ENCODE results near the gene USP32. TPM values are rescaled to one million over a fixed set of nuclear protein-coding genes. Genes with fewer than 3 reads are reported as not detected.

Gene USP32
- polyA plus RNA-seq, 1 donor (not counting 4 experiments of a cell fraction or from before 2014, with no cell fraction given): 37.6 TPM

DNA sequence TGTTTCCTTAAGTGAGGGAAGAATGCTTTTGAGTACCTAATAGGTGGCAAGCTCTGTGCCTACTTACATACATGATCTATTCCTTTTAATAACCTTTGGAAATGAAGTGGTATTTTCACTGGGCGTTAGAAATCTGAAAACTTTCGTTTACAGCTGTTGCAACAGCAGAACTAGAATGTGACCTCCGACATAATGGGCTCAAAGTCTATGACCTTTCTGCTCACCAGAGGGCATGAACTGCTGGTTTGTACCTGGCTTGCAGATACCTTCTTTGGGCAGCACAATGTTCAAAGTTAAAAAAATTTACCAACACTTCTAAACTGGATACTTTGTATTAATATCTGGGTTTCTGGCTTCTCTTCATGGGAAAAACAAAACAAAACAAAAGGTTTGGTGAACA, 217.9 kb downstream of the USP32 start:
- no peak overlapping the region for H3K27ac ChIP-seq (ENCODE audit: control insufficient read depth, insufficient read depth, low read length)
- no peaks in the 10 kb centered on the region for H3K79me2 ChIP-seq (ENCODE audit: control insufficient read depth, insufficient read depth, low read length)
- dilution Hi-C loops (cut with MboI; ENCODE audit: extremely low pct_ligation_motif_present, low sequenced_read_pairs): no loop called here
- peaks cover 7% of the 10 kb centered on the region for H3K4me1 ChIP-seq (ENCODE audit: control insufficient read depth, extremely low read depth, insufficient read depth, low read length)
- no peak overlapping the region for H2AFZ ChIP-seq (ENCODE audit: control insufficient read depth, low read length)
- H3K36me3 ChIP-seq (ENCODE audit: control insufficient read depth in 2 of 2, extremely low read depth in 1 of 2, insufficient read depth in 2 of 2, low read length in 2 of 2): peaks cover 0 to 3% of the 10 kb centered on the region in 2 experiments
- H3K4me2 ChIP-seq (ENCODE audit: control insufficient read depth, extremely low read depth, insufficient read depth, low read depth, low read length): no peak overlapping the region
- H3K9me1 ChIP-seq (ENCODE audit: control insufficient read depth, extremely low read depth, insufficient read depth, low read length): no peaks in the 10 kb centered on the region
- TF ChIP-seq, protein P1, sequence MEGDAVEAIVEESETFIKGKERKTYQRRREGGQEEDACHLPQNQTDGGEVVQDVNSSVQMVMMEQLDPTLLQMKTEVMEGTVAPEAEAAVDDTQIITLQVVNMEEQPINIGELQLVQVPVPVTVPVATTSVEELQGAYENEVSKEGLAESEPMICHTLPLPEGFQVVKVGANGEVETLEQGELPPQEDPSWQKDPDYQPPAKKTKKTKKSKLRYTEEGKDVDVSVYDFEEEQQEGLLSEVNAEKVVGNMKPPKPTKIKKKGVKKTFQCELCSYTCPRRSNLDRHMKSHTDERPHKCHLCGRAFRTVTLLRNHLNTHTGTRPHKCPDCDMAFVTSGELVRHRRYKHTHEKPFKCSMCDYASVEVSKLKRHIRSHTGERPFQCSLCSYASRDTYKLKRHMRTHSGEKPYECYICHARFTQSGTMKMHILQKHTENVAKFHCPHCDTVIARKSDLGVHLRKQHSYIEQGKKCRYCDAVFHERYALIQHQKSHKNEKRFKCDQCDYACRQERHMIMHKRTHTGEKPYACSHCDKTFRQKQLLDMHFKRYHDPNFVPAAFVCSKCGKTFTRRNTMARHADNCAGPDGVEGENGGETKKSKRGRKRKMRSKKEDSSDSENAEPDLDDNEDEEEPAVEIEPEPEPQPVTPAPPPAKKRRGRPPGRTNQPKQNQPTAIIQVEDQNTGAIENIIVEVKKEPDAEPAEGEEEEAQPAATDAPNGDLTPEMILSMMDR (optimal IDR thresholded peaks at IDR 0.05 in 1 of 3, IDR thresholded peaks at IDR 0.05 in 1 of 3, conservative IDR thresholded peaks at IDR 0.05 in 1 of 3; ENCODE audit: extremely low read depth in 1 of 3, insufficient read depth in 2 of 3, low read length in 3 of 3): no peak
- no peak for TF ChIP-seq EZH2 (IDR thresholded peaks at IDR 0.05; ENCODE audit: low read length)
- no peak for FAIRE-seq
- no peak overlapping the region for H3K4me3 ChIP-seq (ENCODE audit: control insufficient read depth in 2 of 3, extremely low read depth in 1 of 3, insufficient read depth in 2 of 3, low read depth in 1 of 3, low read length in 3 of 3)
- peaks cover 4% of the 10 kb centered on the region for H4K20me1 ChIP-seq (ENCODE audit: control insufficient read depth, extremely low read depth, insufficient read depth, low read length)
- no peaks in the 10 kb centered on the region for H3K9me3 ChIP-seq (ENCODE audit: control insufficient read depth, low read depth, low read length)
- no peak overlapping the region for H3K9ac ChIP-seq (ENCODE audit: control insufficient read depth, extremely low read depth, insufficient read depth, low read length)
- no peak for DNase-seq (ENCODE audit: low read depth, low spot score)
- no peaks in the 10 kb centered on the region for H3K27me3 ChIP-seq (ENCODE audit: control insufficient read depth, extremely low read depth, insufficient read depth, low read length)

DNA sequence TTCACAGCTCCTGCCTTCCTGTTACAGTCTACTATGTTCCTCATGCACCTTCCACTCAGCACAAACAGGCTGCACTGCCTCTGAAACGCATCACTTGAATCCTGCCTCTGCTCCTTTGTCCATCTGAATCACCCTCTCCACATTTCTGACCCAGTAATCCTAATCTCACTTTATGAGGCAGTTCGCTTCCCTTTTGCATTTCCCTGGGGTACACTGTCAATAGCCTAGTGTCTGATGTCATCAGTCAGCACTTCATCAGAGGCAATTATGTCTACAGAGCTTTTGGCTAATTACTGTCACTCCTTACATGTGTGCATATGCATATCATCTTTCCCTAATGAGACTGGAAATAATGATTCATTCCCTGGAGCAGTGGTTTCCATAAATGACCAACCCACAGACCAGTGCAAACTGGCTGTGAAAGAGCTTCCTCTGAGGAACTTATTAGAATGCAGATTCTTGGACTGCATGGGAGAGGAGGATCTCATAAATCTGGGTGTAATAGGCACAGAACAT, 218.6 kb downstream of the USP32 start:
- no peak overlapping the region for H3K9ac ChIP-seq (ENCODE audit: control insufficient read depth, extremely low read depth, insufficient read depth, low read length)
- H3K9me3 ChIP-seq (ENCODE audit: control insufficient read depth, low read depth, low read length): no peaks in the 10 kb centered on the region
- peaks cover 0 to 2% of the 10 kb centered on the region in 2 experiments for H3K36me3 ChIP-seq (ENCODE audit: control insufficient read depth in 2 of 2, extremely low read depth in 1 of 2, insufficient read depth in 2 of 2, low read length in 2 of 2)
- TF ChIP-seq, protein P1 (optimal IDR thresholded peaks at IDR 0.05 in 1 of 3, IDR thresholded peaks at IDR 0.05 in 1 of 3, conservative IDR thresholded peaks at IDR 0.05 in 1 of 3; ENCODE audit: extremely low read depth in 1 of 3, insufficient read depth in 2 of 3, low read length in 3 of 3): no peak
- TF ChIP-seq EZH2 (IDR thresholded peaks at IDR 0.05; ENCODE audit: low read length): no peak
- H3K4me2 ChIP-seq (ENCODE audit: control insufficient read depth, extremely low read depth, insufficient read depth, low read depth, low read length): no peak overlapping the region
- dilution Hi-C loops (cut with MboI; ENCODE audit: extremely low pct_ligation_motif_present, low sequenced_read_pairs): no loop called here
- H3K27me3 ChIP-seq (ENCODE audit: control insufficient read depth, extremely low read depth, insufficient read depth, low read length): no peaks in the 10 kb centered on the region
- DNase-seq (ENCODE audit: low read depth, low spot score) (no peak), FAIRE-seq (no peak)
- H3K9me1 ChIP-seq (ENCODE audit: control insufficient read depth, extremely low read depth, insufficient read depth, low read length): no peaks in the 10 kb centered on the region
- peaks cover 4% of the 10 kb centered on the region for H4K20me1 ChIP-seq (ENCODE audit: control insufficient read depth, extremely low read depth, insufficient read depth, low read length)
- H3K4me3 ChIP-seq (ENCODE audit: control insufficient read depth in 2 of 3, extremely low read depth in 1 of 3, insufficient read depth in 2 of 3, low read depth in 1 of 3, low read length in 3 of 3): no peak overlapping the region
- H2AFZ ChIP-seq (ENCODE audit: control insufficient read depth, low read length): no peak overlapping the region
- H3K27ac ChIP-seq (ENCODE audit: control insufficient read depth, insufficient read depth, low read length): no peak overlapping the region
- peaks cover 7% of the 10 kb centered on the region for H3K4me1 ChIP-seq (ENCODE audit: control insufficient read depth, extremely low read depth, insufficient read depth, low read length)
- no peaks in the 10 kb centered on the region for H3K79me2 ChIP-seq (ENCODE audit: control insufficient read depth, insufficient read depth, low read length)
